Kidney epithelial cell (primary cell): ENCODE measurements around the gene SMG7. TPM values are rescaled to one million over a fixed set of nuclear protein-coding genes. Genes with fewer than 3 reads are reported as not detected.

Experiments
- DNase-seq: peaks from one replicate; pipeline ENCODE4 v3.0.0-alpha.2; 2010; ENCODE audit warnings: low read depth
- H3K27me3 ChIP-seq: 2 replicates; pipeline ENCODE4 v1.6.0; 2011; ENCODE audit warnings: low read length; ENCODE audit not compliant: control insufficient read depth, insufficient read depth
- H3K36me3 ChIP-seq: 2 replicates; pipeline ENCODE4 v1.5.1; 2011; ENCODE audit warnings: low read length; ENCODE audit not compliant: control insufficient read depth, insufficient read depth
- H3K4me3 ChIP-seq: 2 replicates; pipeline ENCODE4 v1.5.1; 2011; ENCODE audit warnings: low read depth, mild to moderate bottlenecking, control low read depth, low read length
- total RNA-seq: library from RNA; depleted of rRNA; stranded (reverse); fragments of >200 nt; gene quantifications from 2 replicates; pipeline ENCODE4 v1.2.3, GENCODE V29; 2015
- TF ChIP-seq, protein P1 (sequence below): IDR thresholded peaks from 2 replicates; pipeline ENCODE4 v1.5.1; 2011; ENCODE audit warnings: mild to moderate bottlenecking, moderate library complexity, low read length, control low read depth, inconsistent platforms; ENCODE audit not compliant: insufficient read depth, poor library complexity, severe bottlenecking

The SMG7 gene
- total RNA-seq, 1 donor from 2014 or later: 62.2 TPM

- no peaks in the 10 kb centered on the region for H3K27me3 ChIP-seq
- TF ChIP-seq, protein P1, sequence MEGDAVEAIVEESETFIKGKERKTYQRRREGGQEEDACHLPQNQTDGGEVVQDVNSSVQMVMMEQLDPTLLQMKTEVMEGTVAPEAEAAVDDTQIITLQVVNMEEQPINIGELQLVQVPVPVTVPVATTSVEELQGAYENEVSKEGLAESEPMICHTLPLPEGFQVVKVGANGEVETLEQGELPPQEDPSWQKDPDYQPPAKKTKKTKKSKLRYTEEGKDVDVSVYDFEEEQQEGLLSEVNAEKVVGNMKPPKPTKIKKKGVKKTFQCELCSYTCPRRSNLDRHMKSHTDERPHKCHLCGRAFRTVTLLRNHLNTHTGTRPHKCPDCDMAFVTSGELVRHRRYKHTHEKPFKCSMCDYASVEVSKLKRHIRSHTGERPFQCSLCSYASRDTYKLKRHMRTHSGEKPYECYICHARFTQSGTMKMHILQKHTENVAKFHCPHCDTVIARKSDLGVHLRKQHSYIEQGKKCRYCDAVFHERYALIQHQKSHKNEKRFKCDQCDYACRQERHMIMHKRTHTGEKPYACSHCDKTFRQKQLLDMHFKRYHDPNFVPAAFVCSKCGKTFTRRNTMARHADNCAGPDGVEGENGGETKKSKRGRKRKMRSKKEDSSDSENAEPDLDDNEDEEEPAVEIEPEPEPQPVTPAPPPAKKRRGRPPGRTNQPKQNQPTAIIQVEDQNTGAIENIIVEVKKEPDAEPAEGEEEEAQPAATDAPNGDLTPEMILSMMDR: no peak
- H3K4me3 ChIP-seq: no peak overlapping the region
- H3K36me3 ChIP-seq: no peaks in the 10 kb centered on the region
- no peak for DNase-seq
Measured at GRCh38 chr1:183493540-183494245, 21.4 kb downstream of the SMG7 start.

DNA sequence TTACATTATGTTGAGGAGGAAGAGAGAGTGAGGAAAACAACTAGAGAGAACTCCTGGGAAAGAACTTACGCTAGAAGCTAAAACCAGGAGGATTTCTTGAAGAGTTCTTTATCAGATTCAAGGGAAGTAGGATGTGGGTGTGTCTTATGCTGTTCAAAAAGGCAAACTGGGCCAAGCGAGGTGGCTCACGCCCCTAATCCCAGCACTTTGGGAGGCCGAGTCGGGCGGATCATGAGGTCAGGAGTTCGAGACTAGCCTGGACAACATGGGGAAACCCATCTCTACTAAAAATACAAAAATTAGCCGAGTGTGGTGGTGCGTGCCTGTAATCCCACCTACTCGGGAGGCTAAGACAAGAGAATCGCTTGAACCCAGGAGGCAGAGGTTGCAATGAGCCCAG lies 23.1 kb downstream of the SMG7 start:
- TF ChIP-seq, protein P1: no peak
- Histone ChIP-seq H3K36me3 (no peaks in the 10 kb centered on the region), H3K27me3 (no peaks in the 10 kb centered on the region), H3K4me3 (no peak overlapping the region)
- DNase-seq: no peak

DNA sequence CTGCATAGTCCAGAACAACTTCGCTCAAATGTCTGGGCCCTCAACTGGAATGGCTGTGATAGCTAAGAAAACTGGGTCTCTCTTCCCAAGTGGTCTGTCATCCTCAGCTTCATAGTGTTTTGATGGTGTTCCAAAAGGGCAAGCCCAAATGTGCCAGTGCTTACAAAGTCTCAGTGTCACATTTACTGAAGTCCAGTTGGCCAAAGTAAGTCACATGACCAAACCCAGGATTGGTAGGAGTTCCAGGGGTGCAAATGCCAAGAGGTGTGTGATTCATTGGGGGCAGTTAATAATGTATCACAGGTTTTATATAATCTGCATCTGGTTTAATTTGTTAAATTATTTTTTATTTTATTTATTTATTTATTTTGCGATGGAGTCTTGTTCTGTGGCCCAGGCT lies 24.9 kb downstream of the SMG7 start:
- TF ChIP-seq, protein P1: no peak
- no peak for DNase-seq
- Histone ChIP-seq H3K4me3 (no peak overlapping the region), H3K36me3 (no peaks in the 10 kb centered on the region), H3K27me3 (no peaks in the 10 kb centered on the region)

DNA sequence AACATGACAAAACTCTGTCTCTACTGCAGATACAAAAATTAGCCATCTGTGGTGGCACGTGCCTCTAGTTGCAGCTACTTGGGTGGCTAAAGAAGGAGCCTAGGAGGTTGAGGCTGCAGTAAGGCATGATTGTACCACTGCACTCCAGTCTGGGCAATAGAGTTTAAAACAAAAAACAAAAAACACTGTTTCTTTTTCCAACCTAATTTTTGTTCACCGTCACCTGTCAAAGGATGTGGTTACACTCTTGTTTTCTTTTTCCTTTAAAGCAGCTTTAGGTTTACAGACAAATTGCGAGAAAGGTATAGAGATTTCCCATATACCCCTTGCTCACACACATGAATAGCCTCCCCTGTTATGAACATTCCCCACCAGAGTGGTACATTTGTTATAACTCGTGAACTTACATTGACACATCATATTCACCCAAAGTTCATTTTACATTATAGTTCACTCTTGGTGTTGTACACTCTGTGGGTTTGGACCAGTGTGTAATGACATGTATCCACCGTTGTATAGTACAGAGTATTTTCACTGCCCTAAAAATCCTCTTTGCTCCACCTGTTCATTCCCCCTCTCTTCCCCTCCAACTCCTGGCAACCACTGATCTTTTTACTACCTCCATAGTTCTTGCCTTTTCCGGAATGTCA lies 26.2 kb downstream of the SMG7 start:
- TF ChIP-seq, protein P1: no peak
- H3K27me3 ChIP-seq: no peaks in the 10 kb centered on the region
- DNase-seq: no peak
- no peaks in the 10 kb centered on the region for H3K36me3 ChIP-seq
- no peak overlapping the region for H3K4me3 ChIP-seq

GRCh38 chr1:183505454-183506089 lies 33.3 kb downstream of the SMG7 start:
- TF ChIP-seq, protein P1: no peak

More at GRCh38 chr1:183505454-183506089, 33.3 kb downstream of the SMG7 start:
- H3K36me3 ChIP-seq: no peaks in the 10 kb centered on the region
- DNase-seq: no peak
- no peak overlapping the region for H3K4me3 ChIP-seq
- H3K27me3 ChIP-seq: no peaks in the 10 kb centered on the region
